Activated T-helper 1 cell treated with Interleukin-2 at 50 U/mL for 16 hours (primary cell): ENCODE results near the gene SUPV3L1.

Source experiments
- DNase-seq: peaks from one replicate; pipeline ENCODE4 v3.0.0-alpha.2; 2020; ENCODE audit warnings: low read depth

The SUPV3L1 gene

GRCh38 chr10:69202332-69202731 is 22.3 kb downstream of the SUPV3L1 start:
- DNase-seq: no peak

- DNase-seq: no peak
These were observed 28.7 kb downstream of the SUPV3L1 start for GRCh38 chr10:69208761-69209160.

GRCh38 chr10:69209787-69210484 is 29.9 kb downstream of the SUPV3L1 start:
- no peak for DNase-seq

GRCh38 chr10:69211104-69211503 is 31.1 kb downstream of the SUPV3L1 start:
- no peak for DNase-seq

GRCh38 chr10:69211524-69211923 is 31.5 kb downstream of the SUPV3L1 start:
- DNase-seq: no peak

GRCh38 chr10:69213591-69214311 is 33.7 kb downstream of the SUPV3L1 start:
- no peak for DNase-seq

- DNase-seq: no peak
These were observed 34.7 kb downstream of the SUPV3L1 start for GRCh38 chr10:69214666-69215131.

GRCh38 chr10:69215405-69216171 is 35.6 kb downstream of the SUPV3L1 start:
- DNase-seq: no peak

- no peak for DNase-seq
These were observed 36.6 kb downstream of the SUPV3L1 start for GRCh38 chr10:69216577-69217118.

- DNase-seq: no peak
These were observed 37.2 kb downstream of the SUPV3L1 start for GRCh38 chr10:69217119-69217754.

- DNase-seq: no peak
These were observed 38.8 kb downstream of the SUPV3L1 start for GRCh38 chr10:69218831-69219230.

GRCh38 chr10:69220041-69220451 is 40.0 kb downstream of the SUPV3L1 start, which contains the start of gene HKDC1:
HKDC1 (plus strand) TSS chr10:69220332; CDS start chr10:69220436, 104 bp downstream.
- DNase-seq: no peak

GRCh38 chr10:69220507-69220906 is 40.5 kb downstream of the SUPV3L1 start:
- DNase-seq: no peak

- DNase-seq: peak; percentile 44
These were observed 42.4 kb downstream of the SUPV3L1 start for GRCh38 chr10:69222157-69223027.

GRCh38 chr10:69223028-69223342 is 43.0 kb downstream of the SUPV3L1 start:
- DNase-seq: no peak

- DNase-seq: no peak
These were observed 45.0 kb downstream of the SUPV3L1 start for GRCh38 chr10:69224862-69225657.

- DNase-seq: no peak
These were observed 45.6 kb downstream of the SUPV3L1 start for GRCh38 chr10:69225681-69226080.

- DNase-seq: no peak
These were observed 47.0 kb downstream of the SUPV3L1 start for GRCh38 chr10:69226919-69227450.

GRCh38 chr10:69228151-69228550 is 48.1 kb downstream of the SUPV3L1 start:
- DNase-seq: no peak

- DNase-seq: no peak
These were observed 49.5 kb downstream of the SUPV3L1 start for GRCh38 chr10:69229616-69229916.
